AG04450 (cell line): ENCODE results near the gene SH3RF3. TPM values are rescaled to one million over a fixed set of nuclear protein-coding genes. Genes with fewer than 3 reads are reported as not detected.
A peak's percentile ranks its signal among the peaks of the same experiment; 100 is the strongest.

Source experiments
- CTCF ChIA-PET: fragments of 300-600, 350-600 bp; formaldehyde crosslinking; extraction: SDS; loops from one replicate; lab custom pipeline; 2022; ENCODE audit warnings: antibody characterized with exemption, inconsistent platforms; lab: Charles Lee
- POLR2A ChIA-PET: fragments of 350-600 bp; formaldehyde crosslinking; extraction: SDS; loops from one replicate; lab custom pipeline; 2021; ENCODE audit warnings: antibody characterized with exemption, inconsistent platforms; lab: Yijun Ruan, JAX
- DNase-seq: peaks from one replicate; pipeline ENCODE4 v3.0.0-alpha.2; 2011; ENCODE audit warnings: low read depth, low spot score
- H3K27ac ChIP-seq: one replicate; pipeline ENCODE4 v1.5.1; 2012; ENCODE audit warnings: low read depth, low read length, control low read depth
- H3K27me3 ChIP-seq: one replicate; pipeline ENCODE4 v1.6.0; 2012; ENCODE audit warnings: low read length; ENCODE audit not compliant: control insufficient read depth, insufficient read depth
- H3K4me3 ChIP-seq: 2 replicates; pipeline ENCODE4 v1.5.1; 2011; ENCODE audit warnings: mild to moderate bottlenecking, low read depth, low read length, control low read depth
- H3K9me3 ChIP-seq: 2 replicates; pipeline ENCODE4 v1.5.1; 2012; ENCODE audit warnings: low read length; ENCODE audit not compliant: control insufficient read depth, insufficient read depth
- CTCF ChIP-seq: IDR thresholded peaks from 2 replicates; pipeline ENCODE4 v1.5.1; 2011; ENCODE audit warnings: low read depth, low read length, control low read depth, inconsistent platforms
- polyA plus RNA-seq: library from polyadenylated mRNA; depleted of rRNA; stranded (reverse); fragments of >200 nt; gene quantifications from 2 replicates; pipeline ENCODE4 v1.2.3, GENCODE V29; 2011

Gene SH3RF3
- polyA plus RNA-seq, 1 experiment, result 5.7 TPM

GRCh38 chr2:109436610-109437225 lies 307.7 kb downstream of the SH3RF3 start:
- Histone ChIP-seq H3K4me3 (no peak overlapping the region), H3K9me3 (peaks cover 2% of the 10 kb centered on the region), H3K27ac (no peak overlapping the region), H3K27me3 (no peaks in the 10 kb centered on the region)
- POLR2A ChIA-PET, result interaction anchor here (0.6 to 1.4 kb wide), 2 partner anchors 11 to 77 kb away, joined by 3 to 12 read pairs; no protein-coding TSS in a partner anchor
- no peak for TF ChIP-seq CTCF
- CTCF ChIA-PET, result no interaction called here
- no peak for DNase-seq

- POLR2A ChIA-PET, result no interaction called here
- no peak for TF ChIP-seq CTCF
- no peaks in the 10 kb centered on the region for H3K27me3 ChIP-seq
- no peak overlapping the region for H3K4me3 ChIP-seq
- peaks cover 6% of the 10 kb centered on the region for H3K9me3 ChIP-seq
- no peak for DNase-seq
- CTCF ChIA-PET, result no interaction called here
- H3K27ac ChIP-seq, result no peak overlapping the region
These were observed 308.5 kb downstream of the SH3RF3 start for GRCh38 chr2:109437325-109438090.

DNA sequence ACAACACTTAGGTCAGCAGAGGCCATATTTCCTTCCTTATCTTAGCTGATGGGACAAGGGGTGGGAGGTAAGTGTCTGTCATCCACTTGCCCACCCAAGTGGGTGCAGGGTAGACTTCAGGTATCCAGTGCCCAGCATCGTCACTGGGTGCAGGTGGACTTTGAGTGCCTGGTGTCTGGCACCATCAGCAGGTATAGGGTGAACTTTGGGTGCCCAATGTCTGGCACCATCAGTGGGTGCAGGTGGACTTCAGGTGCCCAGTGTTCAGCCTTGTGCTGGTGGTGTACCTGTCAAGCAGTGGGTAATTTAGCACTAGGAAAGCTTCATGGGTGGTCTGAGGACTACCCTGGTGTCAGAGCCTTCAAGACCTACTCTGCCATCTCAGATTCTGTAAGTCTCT lies 309.1 kb downstream of the SH3RF3 start:
- no peak for TF ChIP-seq CTCF
- ChIA-PET CTCF (no interaction called here), POLR2A (no interaction called here)
- no peak overlapping the region for H3K4me3 ChIP-seq
- DNase-seq, result no peak
- peaks cover 8% of the 10 kb centered on the region for H3K9me3 ChIP-seq
- no peaks in the 10 kb centered on the region for H3K27me3 ChIP-seq
- H3K27ac ChIP-seq, result peak overlapping the region; percentile 39

GRCh38 chr2:109438773-109439389 lies 309.9 kb downstream of the SH3RF3 start:
- Histone ChIP-seq H3K4me3 (no peak overlapping the region), H3K9me3 (peaks cover 10% of the 10 kb centered on the region), H3K27me3 (no peaks in the 10 kb centered on the region), H3K27ac (peak overlapping the region; percentile 39)
- ChIA-PET CTCF (interaction anchor here (0.6 kb wide), 1 partner anchor 644 kb away, joined by 10 read pairs; no protein-coding TSS in a partner anchor), POLR2A (no interaction called here)
- peak; percentile 41 for DNase-seq
- TF ChIP-seq CTCF, result no peak
